CD14-positive monocyte (primary cell): ENCODE data around the gene OR10H5. TPM values are rescaled to one million over a fixed set of nuclear protein-coding genes. Genes with fewer than 3 reads are reported as not detected.

Source experiments
- DNase-seq, 3 donors: peaks; one replicate each; pipeline ENCODE4 v3.0.0-alpha.2; 2011 to 2022
- H2AFZ ChIP-seq: 2 replicates; pipeline ENCODE4 v1.6.0; 2012; ENCODE audit warnings: mild to moderate bottlenecking, low read depth, low read length, inconsistent platforms; ENCODE audit not compliant: insufficient read depth, poor library complexity, severe bottlenecking
- H3K27ac ChIP-seq, 2 donors: 1 replicate in 1 of 2; 2 replicates in 1 of 2; pipeline ENCODE4 v1.5.1; 2012 to 2013; ENCODE audit warnings: low read length in 2 of 2, control low read depth in 1 of 2, inconsistent platforms in 1 of 2, low read depth in 1 of 2, mild to moderate bottlenecking in 1 of 2
- H3K27me3 ChIP-seq, 2 donors: one replicate each; pipeline versions ENCODE4 v1.6.0 to v1.6.1; 2011 to 2013; ENCODE audit warnings: low read length in 2 of 2; ENCODE audit not compliant: control insufficient read depth in 2 of 2, insufficient read depth in 2 of 2
- H3K36me3 ChIP-seq, 2 donors: replicated peaks in 1 of 2; 1 replicate in 1 of 2; 2 replicates in 1 of 2; pipeline versions ENCODE4 v1.5.1 to v1.6.1; 2012 to 2013; ENCODE audit warnings: low read length in 2 of 2, control low read depth in 1 of 2, inconsistent platforms in 1 of 2, mild to moderate bottlenecking in 1 of 2; ENCODE audit not compliant: insufficient read depth in 2 of 2, control insufficient read depth in 1 of 2
- H3K4me1 ChIP-seq, 2 donors: 1 replicate in 1 of 2; 2 replicates in 1 of 2; pipeline versions ENCODE4 v1.5.1 to v1.6.1; 2012 to 2013; ENCODE audit warnings: low read length in 2 of 2, control low read depth in 1 of 2, inconsistent platforms in 1 of 2, mild to moderate bottlenecking in 1 of 2, moderate library complexity in 1 of 2; ENCODE audit not compliant: insufficient read depth in 2 of 2, control insufficient read depth in 1 of 2
- H3K4me2 ChIP-seq: replicated peaks from 2 replicates; pipeline ENCODE3; 2012; ENCODE audit warnings: low read length, moderate library complexity, mild to moderate bottlenecking; ENCODE audit not compliant: poor library complexity, severe bottlenecking; ENCODE audit errors: extremely low read depth
- H3K4me3 ChIP-seq, 3 experiments: fragments of 200-600 bp in 1 of 3; sonication (generic) in 1 of 3; replicated peaks in 1 of 3; 1 replicate in 2 of 3; 2 replicates in 1 of 3; pipeline ENCODE4 v1.5.1; 2011 to 2013; ENCODE audit warnings: low read length in 3 of 3, mild to moderate bottlenecking in 3 of 3, control low read depth in 2 of 3, low read depth in 2 of 3, inconsistent platforms in 1 of 3, moderate library complexity in 1 of 3
- H3K79me2 ChIP-seq: 2 replicates; pipeline ENCODE4 v1.6.0; 2012; ENCODE audit warnings: mild to moderate bottlenecking, control low read depth, inconsistent platforms, low read length, moderate library complexity; ENCODE audit not compliant: insufficient read depth
- H3K9ac ChIP-seq: 2 replicates; pipeline ENCODE4 v1.6.0; 2017; ENCODE audit warnings: low read length, mild to moderate bottlenecking; ENCODE audit not compliant: insufficient read depth, poor library complexity, severe bottlenecking
- H3K9me3 ChIP-seq, 2 donors: replicated peaks in 1 of 2; 1 replicate in 1 of 2; 2 replicates in 1 of 2; pipeline versions ENCODE4 v1.5.1 to v1.6.1; 2012 to 2013; ENCODE audit warnings: low read length in 2 of 2, control low read depth in 1 of 2; ENCODE audit not compliant: control insufficient read depth in 1 of 2, insufficient read depth in 1 of 2
- H4K20me1 ChIP-seq: 2 replicates; pipeline ENCODE4 v1.6.0; 2012; ENCODE audit warnings: mild to moderate bottlenecking, low read length, control low read depth, moderate library complexity; ENCODE audit not compliant: insufficient read depth
- H3K27ac Mint-ChIP-seq, 7 donors: one replicate each; pipeline ENCODE4 v1.8.0; 2020; ENCODE audit warnings: mild to moderate bottlenecking in 7 of 7, mixed read lengths in 7 of 7, moderate library complexity in 6 of 7, inconsistent platforms in 2 of 7
- H3K27me3 Mint-ChIP-seq, 3 donors: one replicate each; pipeline ENCODE4 v1.8.0; 2021 to 2022; ENCODE audit warnings: low read depth in 3 of 3, mild to moderate bottlenecking in 3 of 3, mixed read lengths in 3 of 3, moderate library complexity in 3 of 3, inconsistent platforms in 1 of 3
- H3K36me3 Mint-ChIP-seq, 2 donors: one replicate each; pipeline ENCODE4 v1.8.0; 2020; ENCODE audit warnings: mixed read lengths in 2 of 2, inconsistent platforms in 1 of 2, mild to moderate bottlenecking in 1 of 2
- H3K4me1 Mint-ChIP-seq: one replicate; pipeline ENCODE4 v1.8.0; 2020; ENCODE audit warnings: mild to moderate bottlenecking, mixed read lengths
- H3K4me3 Mint-ChIP-seq, 2 donors: one replicate each; pipeline ENCODE4 v1.8.0; 2020; ENCODE audit warnings: mild to moderate bottlenecking in 2 of 2, mixed read lengths in 2 of 2, moderate library complexity in 1 of 2
- H3K9me3 Mint-ChIP-seq, 7 donors: one replicate each; pipeline ENCODE4 v1.8.0; 2020 to 2022; ENCODE audit warnings: mixed read lengths in 7 of 7, mild to moderate bottlenecking in 6 of 7, moderate library complexity in 6 of 7, inconsistent platforms in 2 of 7
- CTCF ChIP-seq: fragments of 200-600 bp; IDR thresholded peaks from one replicate; pipeline ENCODE4 v1.8.0; 2022; ENCODE audit warnings: antibody characterized with exemption, mild to moderate bottlenecking
- WGBS: methylation state at CpG from one replicate; pipeline ENCODE4 v1.1.5; 2013; ENCODE audit warnings: missing lambda C conversion rate; ENCODE audit not compliant: insufficient coverage; 5-methylcytosine and 5-hydroxymethylcytosine counted together
- intact Hi-C, 2 donors: fragments of 100-400 bp; cut with micrococcal nuclease; formaldehyde crosslinking; loops; one replicate each; pipeline versions ENCODE4 v1.15.0 to v1.15.1; 2023
- polyA plus RNA-seq, 3 donors: library from polyadenylated mRNA; depleted of rRNA in 1 of 3; unstranded in 2 of 3; stranded (reverse) in 1 of 3; fragments of 300-500 nt in 2 of 3; fragments of >200 nt in 1 of 3; fragmentation: Illumina TruSeq in 2 of 3; gene quantifications; 1 replicate in 2 of 3; 2 replicates in 1 of 3; pipeline ENCODE4 v1.2.3, GENCODE V29; 2012 to 2021

The OR10H5 gene
- polyA plus RNA-seq, 3 donors, result not detected

- no peak overlapping the region for H3K4me3 ChIP-seq
- H4K20me1 ChIP-seq, result no peaks in the 10 kb centered on the region
- peaks cover 0 to 4% (median 0%) of the 10 kb centered on the region in 7 donors for H3K9me3 Mint-ChIP-seq
- no peak overlapping the region for H2AFZ ChIP-seq
- no peaks in the 10 kb centered on the region for H3K4me1 Mint-ChIP-seq
- H3K36me3 ChIP-seq, result no peaks in the 10 kb centered on the region
- no peak overlapping the region for H3K27ac ChIP-seq
- no peaks in the 10 kb centered on the region for H3K79me2 ChIP-seq
- no peak overlapping the region for H3K9ac ChIP-seq
- no peak for TF ChIP-seq CTCF
- no peaks in the 10 kb centered on the region for H3K9me3 ChIP-seq
- H3K27ac Mint-ChIP-seq, result no peak overlapping the region
- intact Hi-C loops, result no loop called here
- peaks cover 4 to 40% of the 10 kb centered on the region in 2 donors for H3K27me3 ChIP-seq
- H3K36me3 Mint-ChIP-seq, result no peaks in the 10 kb centered on the region
- H3K27me3 Mint-ChIP-seq, result peaks cover 30 to 60% (median 43%) of the 10 kb centered on the region in 3 donors
- 42% methylated on average over 2 of the region's 2 CpGs for WGBS
- no peaks in the 10 kb centered on the region for H3K4me1 ChIP-seq
- no peak for DNase-seq
- no peak overlapping the region for H3K4me3 Mint-ChIP-seq
- no peak overlapping the region for H3K4me2 ChIP-seq
Measured at GRCh38 chr19:15758379-15758778, 29.1 kb upstream of the OR10H5 start.

GRCh38 chr19:15759962-15760565 lies 27.4 kb upstream of the OR10H5 start:
- Histone ChIP-seq H3K4me2 (no peak overlapping the region), H4K20me1 (no peaks in the 10 kb centered on the region), H2AFZ (no peak overlapping the region), H3K79me2 (no peaks in the 10 kb centered on the region), H3K27me3 (peaks cover 6 to 26% of the 10 kb centered on the region in 2 donors), H3K36me3 (no peaks in the 10 kb centered on the region), H3K9me3 (no peaks in the 10 kb centered on the region), H3K27ac (no peak overlapping the region), H3K9ac (no peak overlapping the region), H3K4me3 (no peak overlapping the region), H3K4me1 (no peaks in the 10 kb centered on the region)
- Mint-ChIP-seq H3K9me3 (peaks cover 0 to 4% (median 0%) of the 10 kb centered on the region in 7 donors), H3K4me3 (no peak overlapping the region), H3K27me3 (peaks cover 24 to 47% (median 41%) of the 10 kb centered on the region in 3 donors), H3K4me1 (no peaks in the 10 kb centered on the region), H3K36me3 (no peaks in the 10 kb centered on the region), H3K27ac (no peak overlapping the region)
- 38% methylated on average over 25 of the region's 28 CpGs for WGBS
- peak in 1 of 3 donors; percentile 12 for DNase-seq
- intact Hi-C loops, result no loop called here
- peak; percentile 21 for TF ChIP-seq CTCF
